Sigmoid colon (tissue), 4 donors: ENCODE results near the gene KRT16.

ENCODE experiments used
- CTCF ChIP-seq, 4 experiments: fragments of 450-650 bp in 3 of 4; fragments of 200-600 bp in 1 of 4; IDR thresholded peaks; one replicate each; pipeline ENCODE4 v1.5.1; 2016 to 2019; ENCODE audit warnings: antibody characterized with exemption in 4 of 4, mild to moderate bottlenecking in 3 of 4, moderate library complexity in 2 of 4
- POLR2A ChIP-seq, 2 donors: fragments of 450-650 bp; IDR thresholded peaks; one replicate each; pipeline ENCODE4 v1.6.1; 2016; ENCODE audit warnings: antibody characterized with exemption in 2 of 2, mild to moderate bottlenecking in 2 of 2, moderate library complexity in 2 of 2
- POLR2AphosphoS5 ChIP-seq, 4 donors: sonication (generic); formaldehyde crosslinking; IDR thresholded peaks; one replicate each; pipeline ENCODE4 v1.6.1; 2017; ENCODE audit warnings: antibody characterized with exemption in 4 of 4

GRCh38 chr17:41658846-41659245 is 46.3 kb upstream of the KRT16 start:
- TF ChIP-seq POLR2AphosphoS5 (IDR thresholded peaks at IDR 0.05) = no peak
- no peak for TF ChIP-seq CTCF (IDR thresholded peaks at IDR 0.05)
- TF ChIP-seq POLR2A (IDR thresholded peaks at IDR 0.05) = no peak
